ENCODE measurements around the gene COQ10B.

Gene COQ10B

DNA sequence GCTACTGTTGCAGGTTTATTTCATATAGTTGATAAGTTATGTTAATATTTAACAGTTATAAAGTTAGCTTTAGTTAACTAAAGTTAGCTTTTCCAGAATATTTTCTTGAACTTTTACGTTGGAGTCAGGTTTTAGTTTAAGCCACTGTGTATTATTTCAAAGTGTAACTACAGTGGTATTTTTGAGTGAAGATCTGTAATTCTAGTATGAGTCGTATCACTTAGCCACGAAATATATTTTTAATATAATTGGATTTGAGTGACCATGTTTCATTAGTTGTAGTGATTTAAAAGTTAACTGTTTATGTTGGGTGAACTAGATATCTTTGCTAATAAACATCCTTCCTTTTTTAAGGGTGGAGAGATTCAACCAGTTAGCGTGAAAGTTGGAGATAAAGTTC lies 49.3 kb downstream of the COQ10B start:
- DNase-seq: no peak

DNA sequence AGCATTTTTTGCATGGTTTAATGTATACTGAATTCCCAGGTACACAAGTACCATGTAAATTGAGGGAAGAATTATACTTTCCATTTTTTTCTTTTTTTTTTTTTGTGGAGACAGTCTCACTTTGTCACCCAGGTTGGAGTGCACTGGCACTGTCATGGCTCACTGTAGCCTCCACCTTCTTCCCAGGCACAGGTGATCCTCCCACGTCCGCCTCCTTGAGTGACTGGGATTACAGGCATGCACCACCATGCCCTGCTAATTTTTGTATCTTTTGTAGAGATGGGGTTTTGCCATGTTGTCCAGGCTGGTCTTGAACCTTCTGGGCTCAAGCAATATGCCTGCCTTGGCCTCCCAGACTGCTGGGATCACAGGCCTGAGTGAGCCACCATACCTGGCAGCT lies 50.6 kb downstream of the COQ10B start:
- no peak for DNase-seq

DNA sequence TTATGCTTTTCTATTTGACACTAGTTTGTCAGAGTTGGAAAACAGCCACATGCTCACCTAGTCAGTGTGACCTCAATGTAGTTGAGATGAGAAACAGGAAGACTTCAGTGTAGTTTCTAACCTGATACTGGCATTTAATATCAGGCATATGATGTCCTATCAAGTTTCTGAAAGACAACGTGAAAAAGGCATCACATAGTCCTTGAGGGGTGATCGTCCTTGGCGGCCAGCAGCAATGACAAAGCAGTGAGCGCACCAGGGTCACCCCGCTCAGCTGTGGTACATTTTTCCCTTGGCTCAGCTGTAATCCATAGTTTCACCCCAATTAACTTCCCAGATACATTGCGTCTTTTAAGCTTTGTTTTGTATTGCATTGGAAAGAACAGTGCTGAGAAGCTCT lies 51.2 kb downstream of the COQ10B start:
- DNase-seq: no peak

DNA sequence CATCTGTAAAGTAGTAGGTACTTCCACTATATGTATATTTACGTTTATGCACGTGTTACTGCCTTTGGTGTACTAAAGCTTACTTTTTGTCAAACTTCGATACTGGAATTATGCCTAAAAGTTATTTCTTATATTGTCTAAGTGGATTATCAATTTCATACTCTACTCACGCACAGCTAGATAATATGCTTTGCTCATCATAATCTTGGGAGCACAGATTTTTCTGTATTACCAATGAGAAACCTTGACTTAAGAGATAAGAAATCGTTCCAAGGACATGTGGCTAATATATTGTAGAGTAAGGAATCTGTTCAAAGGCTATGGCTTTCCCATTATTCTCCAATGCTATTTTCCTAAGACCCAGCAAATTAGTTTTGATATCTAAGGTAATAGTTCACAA lies 53.3 kb downstream of the COQ10B start:
- DNase-seq: no peak

DNA sequence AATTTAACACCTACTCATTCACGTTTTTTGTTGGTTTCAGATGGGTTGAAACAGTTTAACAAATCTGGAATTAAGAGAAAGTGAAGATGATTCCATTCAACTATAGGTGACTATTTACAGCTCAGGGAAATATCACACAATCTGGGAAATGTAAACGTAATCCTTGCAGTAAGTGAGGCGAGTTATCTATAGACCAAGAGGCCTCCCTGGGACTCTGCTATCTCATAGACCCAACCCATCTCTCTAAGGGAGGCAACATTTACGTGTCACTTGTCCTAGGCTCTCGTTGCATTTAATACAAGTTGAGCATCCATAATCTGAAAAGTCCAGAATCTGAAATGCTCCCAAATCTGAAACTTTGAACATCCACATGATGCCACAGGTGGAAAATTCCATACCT lies 60.6 kb downstream of the COQ10B start:
- no peak for DNase-seq

DNA sequence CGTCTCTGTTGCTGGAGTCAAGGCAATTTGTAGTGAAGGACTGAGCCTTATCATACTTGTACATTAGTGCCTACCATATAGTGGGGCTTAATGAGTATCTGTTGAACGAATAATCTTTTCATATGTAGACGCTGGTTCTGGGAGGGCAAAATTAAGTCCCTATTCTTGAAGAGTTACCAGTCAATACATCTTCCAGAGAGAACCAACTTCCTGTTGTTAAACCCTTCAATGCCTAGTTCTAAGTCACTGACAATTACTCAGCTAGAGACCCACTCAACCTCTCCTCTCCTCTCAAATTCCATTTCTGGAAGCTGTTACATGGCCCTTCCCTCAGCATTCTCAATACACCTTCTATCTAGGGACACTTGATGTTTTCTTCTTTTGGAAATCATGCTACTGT lies 61.4 kb downstream of the COQ10B start:
- peak; percentile 73 for DNase-seq

DNA sequence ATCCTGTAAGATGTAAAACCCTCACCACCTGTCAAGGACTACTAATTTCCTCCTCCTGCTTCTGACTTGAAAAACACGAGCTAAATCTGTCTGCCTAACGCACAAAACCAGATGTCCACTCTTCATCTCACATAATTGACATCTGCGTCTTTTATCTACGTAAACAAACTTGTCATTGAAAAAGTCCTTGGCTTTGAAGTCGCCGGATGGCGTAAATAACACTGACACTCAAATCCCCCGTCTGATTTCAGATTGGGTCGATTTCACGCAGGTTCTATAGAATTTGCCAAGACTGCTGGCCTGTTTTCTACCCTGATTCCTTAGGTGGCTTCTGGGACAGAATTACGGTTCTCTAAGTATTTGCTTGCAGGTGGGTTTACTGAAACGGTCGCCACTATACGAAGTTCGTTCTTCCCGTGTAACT lies 62.0 kb downstream of the COQ10B start:
- DNase-seq: peak; percentile 87

DNA sequence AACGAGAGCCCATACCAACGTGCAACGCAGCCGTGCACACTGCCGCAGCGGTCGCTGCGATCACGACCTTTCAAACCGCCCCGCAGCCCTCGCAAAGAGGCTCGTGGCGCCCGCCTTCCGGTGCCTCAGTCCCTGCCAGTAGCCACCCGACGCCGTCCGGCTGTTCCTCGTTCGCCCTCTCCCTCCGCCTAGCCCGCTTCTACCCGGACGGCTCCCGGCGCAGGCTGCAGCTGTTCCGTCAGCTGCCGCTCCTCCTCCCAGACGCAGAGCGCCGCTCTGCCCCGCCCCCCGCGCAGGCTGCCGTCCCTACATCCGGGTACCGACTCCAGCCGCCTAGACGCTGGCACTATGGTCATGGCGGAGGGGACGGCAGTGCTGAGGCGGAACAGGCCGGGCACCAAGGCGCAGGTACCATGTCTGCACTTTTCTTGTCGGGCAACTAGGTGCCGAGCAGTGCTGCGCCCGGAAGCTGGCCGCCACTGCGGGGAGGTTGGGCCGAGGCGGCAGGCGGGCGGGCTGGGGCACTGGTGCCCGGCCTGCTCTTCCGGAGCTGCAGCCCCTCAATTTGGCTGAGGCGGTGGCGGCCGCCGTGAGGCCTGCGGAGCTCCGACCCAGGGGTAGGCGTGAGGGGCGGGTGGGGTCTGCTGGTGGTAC lies 62.5 kb downstream of the COQ10B start, which contains the start of gene MOB4:
TSS of gene MOB4 (plus strand) at position 328 of the 654 bp plus-strand sequence. CDS start at position 349, 21 bp downstream.
- peak; percentile 95 for DNase-seq

DNA sequence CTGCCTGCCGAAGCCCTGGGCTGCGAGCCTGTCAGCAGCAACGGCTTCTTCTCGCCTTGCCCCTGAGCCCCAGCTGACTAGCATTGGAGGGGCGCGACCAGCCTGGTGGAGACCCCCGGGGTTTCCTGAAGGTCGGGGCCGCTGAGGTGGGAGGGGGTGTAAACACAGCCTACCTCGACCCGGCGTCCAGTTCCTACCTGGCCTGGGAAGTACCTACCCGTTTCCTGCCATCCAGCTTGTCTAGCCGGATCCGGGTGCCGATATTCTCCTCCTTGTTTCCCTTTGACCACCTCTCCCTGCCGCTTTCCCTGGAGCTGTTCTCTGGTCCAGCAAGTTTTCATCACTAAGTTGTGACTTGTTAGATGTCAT lies 63.0 kb downstream of the COQ10B start:
- peak; percentile 20 for DNase-seq

DNA sequence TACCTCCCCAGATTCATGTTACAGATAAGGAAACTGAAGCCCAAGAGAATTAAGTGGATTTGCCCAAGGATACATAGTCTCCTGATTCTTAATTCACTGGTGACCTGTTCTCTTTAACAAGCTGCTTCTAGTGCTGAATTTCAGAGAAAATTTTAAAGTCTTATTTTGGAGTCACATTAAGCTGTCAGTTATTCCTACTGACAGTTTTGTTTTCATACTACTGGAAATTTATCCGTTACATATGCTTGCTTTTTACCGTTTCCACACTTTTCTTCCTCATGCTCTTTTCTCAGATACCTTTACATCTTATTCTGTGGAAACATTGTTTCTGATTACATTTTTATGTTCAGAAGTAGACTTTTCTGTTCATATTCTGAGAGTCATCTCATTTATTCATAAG lies 63.8 kb downstream of the COQ10B start:
- DNase-seq: no peak
